GM12864 (cell line): ENCODE data around the gene GNB2.
A peak's percentile ranks its signal among the peaks of the same experiment; 100 is the strongest.

Experiments
- DNase-seq: peaks from one replicate; pipeline ENCODE4 v3.0.0-alpha.2; 2011; ENCODE audit warnings: low read depth
- H3K4me3 ChIP-seq: 2 replicates; pipeline ENCODE4 v1.5.1; 2011; ENCODE audit warnings: mild to moderate bottlenecking, low read depth, low read length, control low read depth
- CTCF ChIP-seq: IDR thresholded peaks from 2 replicates; pipeline ENCODE4 v1.5.1; 2011; ENCODE audit warnings: low read depth, mild to moderate bottlenecking, moderate library complexity, low read length, control low read depth, inconsistent platforms; ENCODE audit errors: missing control alignments

The GNB2 gene

GRCh38 chr7:100687261-100687660 lies 13.7 kb downstream of the GNB2 start:
- H3K4me3 ChIP-seq = no peak overlapping the region
- no peak for TF ChIP-seq CTCF
- DNase-seq = no peak

GRCh38 chr7:100687751-100688300 lies 14.3 kb downstream of the GNB2 start:
- no peak for DNase-seq
- H3K4me3 ChIP-seq = no peak overlapping the region
- no peak for TF ChIP-seq CTCF

GRCh38 chr7:100688326-100688860 lies 14.9 kb downstream of the GNB2 start:
- TF ChIP-seq CTCF = no peak
- DNase-seq = no peak
- no peak overlapping the region for H3K4me3 ChIP-seq

GRCh38 chr7:100689230-100690135 lies 15.9 kb downstream of the GNB2 start:
- H3K4me3 ChIP-seq = no peak overlapping the region
- peak; percentile 3 for TF ChIP-seq CTCF

GRCh38 chr7:100691676-100692577 lies 18.4 kb downstream of the GNB2 start:
- no peak for DNase-seq
- peak; percentile 86 for TF ChIP-seq CTCF
- peak overlapping the region; percentile 95 for H3K4me3 ChIP-seq

More at GRCh38 chr7:100689230-100690135, 15.9 kb downstream of the GNB2 start:
- no peak for DNase-seq

GRCh38 chr7:100692578-100692961 lies 19.0 kb downstream of the GNB2 start:
- TF ChIP-seq CTCF = no peak

More at GRCh38 chr7:100692578-100692961, 19.0 kb downstream of the GNB2 start:
- DNase-seq = no peak
- peak overlapping the region; percentile 95 for H3K4me3 ChIP-seq
